ENCODE measurements around the gene SCNM1.

Gene SCNM1

GRCh38 chr1:151165738-151166504 lies at the start of gene SCNM1, which contains the start of gene LYSMD1:
TSS of gene SCNM1 (plus strand) at chr1:151166144. CDS start at chr1:151166153, 9 bp downstream.
TSS of gene LYSMD1 (minus strand) at chr1:151165902. CDS start at chr1:151165258, 644 bp downstream.
- peak; percentile 99 for FAIRE-seq

GRCh38 chr1:151124763-151125403 lies 41.1 kb upstream of the SCNM1 start:
- no peak for FAIRE-seq
- no peak for DNase-seq (ENCODE audit: extremely low spot score, insufficient read length, low read depth)

More at GRCh38 chr1:151165738-151166504, at the start of gene SCNM1, which contains the start of gene LYSMD1:
- peak; percentile 89 for DNase-seq (ENCODE audit: extremely low spot score, insufficient read length, low read depth)

- DNase-seq (ENCODE audit: extremely low spot score, insufficient read length, low read depth) (no peak), FAIRE-seq (no peak)
Measured at GRCh38 chr1:151128800-151129199, 37.1 kb upstream of the SCNM1 start.

GRCh38 chr1:151130987-151131586 lies 34.9 kb upstream of the SCNM1 start:
- peak; percentile 60 for FAIRE-seq
- DNase-seq (ENCODE audit: extremely low spot score, insufficient read length, low read depth) = peak; percentile 58

GRCh38 chr1:151131701-151132334 lies 34.1 kb upstream of the SCNM1 start:
- DNase-seq (ENCODE audit: extremely low spot score, insufficient read length, low read depth) = no peak

GRCh38 chr1:151132335-151133017 lies 33.5 kb upstream of the SCNM1 start:
- FAIRE-seq = no peak
- no peak for DNase-seq (ENCODE audit: extremely low spot score, insufficient read length, low read depth)

More at GRCh38 chr1:151131701-151132334, 34.1 kb upstream of the SCNM1 start:
- no peak for FAIRE-seq

GRCh38 chr1:151133018-151133806 lies 32.7 kb upstream of the SCNM1 start:
- FAIRE-seq = no peak

GRCh38 chr1:151134396-151134795 lies 31.5 kb upstream of the SCNM1 start:
- DNase-seq (ENCODE audit: extremely low spot score, insufficient read length, low read depth) (no peak), FAIRE-seq (no peak)

More at GRCh38 chr1:151133018-151133806, 32.7 kb upstream of the SCNM1 start:
- DNase-seq (ENCODE audit: extremely low spot score, insufficient read length, low read depth) = no peak

- FAIRE-seq (no peak), DNase-seq (ENCODE audit: extremely low spot score, insufficient read length, low read depth) (no peak)
Measured at GRCh38 chr1:151134991-151135390, 31.0 kb upstream of the SCNM1 start.

- FAIRE-seq (peak; percentile 46), DNase-seq (ENCODE audit: extremely low spot score, insufficient read length, low read depth) (no peak)
Measured at GRCh38 chr1:151135433-151136385, 30.2 kb upstream of the SCNM1 start.

- no peak for FAIRE-seq
- DNase-seq (ENCODE audit: extremely low spot score, insufficient read length, low read depth) = no peak
Measured at GRCh38 chr1:151137789-151138188, 28.2 kb upstream of the SCNM1 start.

GRCh38 chr1:151142411-151143056 lies 23.4 kb upstream of the SCNM1 start:
- FAIRE-seq = no peak
- no peak for DNase-seq (ENCODE audit: extremely low spot score, insufficient read length, low read depth)

GRCh38 chr1:151143057-151143435 lies 22.9 kb upstream of the SCNM1 start:
- DNase-seq (ENCODE audit: extremely low spot score, insufficient read length, low read depth) (no peak), FAIRE-seq (no peak)

GRCh38 chr1:151143986-151144385 lies 22.0 kb upstream of the SCNM1 start:
- no peak for FAIRE-seq
- DNase-seq (ENCODE audit: extremely low spot score, insufficient read length, low read depth) = no peak

GRCh38 chr1:151144474-151145303 lies 21.3 kb upstream of the SCNM1 start:
- DNase-seq (ENCODE audit: extremely low spot score, insufficient read length, low read depth) = no peak
- FAIRE-seq = no peak

- DNase-seq (ENCODE audit: extremely low spot score, insufficient read length, low read depth) (no peak), FAIRE-seq (no peak)
Measured at GRCh38 chr1:151145304-151146071, 20.5 kb upstream of the SCNM1 start.
